ENCODE results near the gene PIN4. TPM values are rescaled to one million over a fixed set of nuclear protein-coding genes. Genes with fewer than 3 reads are reported as not detected.

Gene PIN4
- total and polyA plus RNA-seq, 12 donors = 6.9 to 52.8 (median 10.7) TPM

- H3K4me1 ChIP-seq = peaks cover 0 to 5% (median 0%) of the 10 kb centered on the region in 9 donors
- DNase-seq = peak; percentile 4 to 27
- H3K36me3 ChIP-seq = no peaks in the 10 kb centered on the region
- no peaks in the 10 kb centered on the region for H3K9me3 ChIP-seq
- TF ChIP-seq CTCF (IDR thresholded peaks at IDR 0.05) = peak; percentile 14 to 83 (median 56)
- H3K27ac ChIP-seq = no peak overlapping the region
- intact Hi-C loops (cut with DNase I) = loop anchor here in 5 of 10 donors (5.0 to 10.0 kb wide), 2 partner anchors 297 to 299 kb away; no protein-coding TSS in a partner anchor
- peaks cover 0 to 4% (median 0%) of the 10 kb centered on the region in 7 donors for H3K27me3 ChIP-seq
- H3K4me3 ChIP-seq = no peak overlapping the region
- ATAC-seq = peak in 5 of 8 donors; percentile 51 to 81 (median 64)
- 97 to 100% methylated on average over 3 of the region's 3 CpGs for WGBS, 2 donors
Measured at GRCh38 chrX:72245461-72246089, 64.0 kb downstream of the PIN4 start.

- Histone ChIP-seq H3K9me3 (no peaks in the 10 kb centered on the region), H3K4me3 (no peak overlapping the region), H3K27me3 (peaks cover 0 to 13% (median 0%) of the 10 kb centered on the region in 7 donors), H3K27ac (no peak overlapping the region), H3K4me1 (peaks cover 0 to 5% (median 0%) of the 10 kb centered on the region in 9 donors), H3K36me3 (no peaks in the 10 kb centered on the region)
- intact Hi-C loops (cut with DNase I) = loop anchor here in 5 of 10 donors (5.0 to 10.0 kb wide), 2 partner anchors 295 to 297 kb away; no protein-coding TSS in a partner anchor
- WGBS, 2 donors = 71 to 82% methylated on average over 2 of the region's 2 CpGs
- DNase-seq = peak in 1 of 2 donors; percentile 15
- TF ChIP-seq CTCF (IDR thresholded peaks at IDR 0.05) = no peak
- peak in 1 of 8 donors; percentile 9 for ATAC-seq
Measured at GRCh38 chrX:72247206-72247942, 65.8 kb downstream of the PIN4 start.

Other genes starting within 250 kb of the PIN4 start
- 1 to 10 TPM; 1.6 to 5.4 (median 2.9) TPM for gene RTL5, start 49.8 kb upstream of the PIN4 start, total RNA-seq
- 1 to 10 TPM; 1.1 to 1.8 TPM for gene RTL5, start 49.8 kb upstream of the PIN4 start, polyA plus RNA-seq
- gene ERCC6L, start 57.3 kb downstream of the PIN4 start, total RNA-seq = under 1 TPM in 3 of 10 donors, not detected in 7; 0.08 to 0.23 (median 0.17) TPM
- under 1 TPM in 1 of 2 donors, not detected in 1; 0.01 TPM for gene ERCC6L, start 57.3 kb downstream of the PIN4 start, polyA plus RNA-seq
- 100 to 1,000 TPM; 404 to 657 (median 436) TPM for gene RPS4X, start 95.5 kb downstream of the PIN4 start, total RNA-seq
- gene RPS4X, start 95.5 kb downstream of the PIN4 start, polyA plus RNA-seq = 100 to 1,000 TPM; 397 to 783 TPM
- gene CITED1, start 124.2 kb downstream of the PIN4 start, total RNA-seq = under 1 TPM in 2 of 10 donors, not detected in 8; 0.20 to 0.53 TPM
- under 1 TPM in 1 of 2 donors, not detected in 1; 0.83 TPM for gene CITED1, start 124.2 kb downstream of the PIN4 start, polyA plus RNA-seq